GM19438 (cell line): Measurements from ENCODE around the gene RPS6KA2.

Source experiments
- ATAC-seq: cut with Tn5 transposase; IDR thresholded peaks from one replicate; pipeline ENCODE4 v1.9.1; 2021; ENCODE audit warnings: low read depth; ENCODE audit not compliant: unreplicated experiment

The RPS6KA2 gene

GRCh38 chr6:166460473-166461437 is 166.3 kb downstream of the RPS6KA2 start:
- ATAC-seq, result no peak

DNA sequence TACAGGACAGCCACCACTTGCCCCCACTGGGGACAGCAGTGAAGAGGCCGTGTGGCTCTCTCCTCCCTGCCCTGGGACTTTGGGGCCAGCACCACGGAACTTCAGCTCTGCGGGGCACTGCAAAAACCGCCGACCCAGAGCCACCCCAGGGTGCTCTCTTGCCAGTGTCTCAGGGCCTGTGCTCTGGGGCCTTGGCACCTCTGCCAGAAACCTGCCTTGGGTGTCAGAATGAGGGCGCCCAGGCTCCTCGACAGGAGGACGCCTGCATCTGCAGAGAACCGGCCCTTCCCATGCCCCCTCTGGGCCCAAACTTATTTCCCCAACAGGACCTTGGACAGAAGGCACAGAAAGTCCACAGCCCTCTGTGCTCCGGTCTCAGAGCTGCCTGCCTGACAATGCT is 167.1 kb downstream of the RPS6KA2 start:
- no peak for ATAC-seq

DNA sequence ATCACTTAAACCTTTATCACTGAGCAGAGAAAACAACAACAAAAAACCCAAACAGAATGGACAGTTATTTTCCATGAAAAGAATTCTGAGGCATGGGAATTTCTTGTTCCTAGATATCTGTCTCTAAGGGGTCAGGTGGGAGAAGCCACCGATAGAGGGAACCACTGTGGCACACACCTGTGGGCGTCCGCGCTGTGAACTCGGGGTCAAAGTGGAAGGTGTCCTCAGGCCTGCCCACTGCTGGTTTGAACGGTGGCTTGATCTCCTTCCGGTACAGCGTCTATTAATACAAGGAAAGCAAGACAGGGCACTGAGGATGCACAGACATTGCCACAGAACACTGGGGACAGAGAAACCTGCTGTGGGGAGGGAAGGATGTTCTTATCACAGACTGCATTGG is 167.8 kb downstream of the RPS6KA2 start:
- no peak for ATAC-seq

GRCh38 chr6:166456395-166457156 is 170.5 kb downstream of the RPS6KA2 start:
- ATAC-seq, result no peak

DNA sequence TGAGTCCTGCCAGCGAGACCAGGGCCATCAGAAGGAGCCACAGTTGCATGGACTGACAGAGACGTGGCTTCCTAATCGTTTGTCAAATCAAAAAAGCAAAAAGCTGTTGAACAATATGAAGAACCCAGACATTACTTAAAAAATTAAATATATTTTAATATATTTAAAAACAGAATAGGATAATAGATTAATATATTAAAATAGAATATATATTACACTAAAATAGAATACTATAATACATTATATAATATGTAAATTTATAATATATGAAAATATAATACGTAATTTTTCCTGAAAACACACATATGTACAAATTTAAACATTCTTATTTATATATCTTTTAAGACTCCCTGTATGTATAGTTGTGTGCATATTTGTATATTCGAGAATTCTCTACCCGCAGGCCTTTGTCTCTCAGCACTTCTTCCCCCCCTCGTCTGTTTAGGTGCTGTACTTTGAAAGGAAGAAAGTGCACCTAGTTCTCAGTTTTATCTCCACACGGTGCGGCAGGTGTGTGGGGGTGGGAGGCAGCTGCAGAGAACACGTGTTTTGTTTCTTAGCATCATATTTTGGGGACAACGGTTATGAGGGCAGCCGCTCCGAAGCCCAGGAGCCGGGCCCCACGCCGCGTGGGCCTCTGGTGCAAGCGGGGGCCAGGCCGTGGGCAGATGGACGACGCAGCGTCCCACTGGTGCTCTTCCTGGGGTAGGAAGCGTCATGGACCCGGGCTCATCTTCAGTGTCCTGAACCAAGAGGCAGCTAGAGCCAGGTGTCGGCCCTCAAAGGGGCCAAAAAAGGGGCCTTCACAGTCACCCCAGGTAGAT is 172.1 kb downstream of the RPS6KA2 start:
- no peak for ATAC-seq

- no peak for ATAC-seq
These were observed 173.4 kb downstream of the RPS6KA2 start for GRCh38 chr6:166453651-166454050.

GRCh38 chr6:166450167-166450873 is 176.7 kb downstream of the RPS6KA2 start:
- ATAC-seq, result no peak

GRCh38 chr6:166449641-166450040 is 177.4 kb downstream of the RPS6KA2 start:
- ATAC-seq, result no peak

DNA sequence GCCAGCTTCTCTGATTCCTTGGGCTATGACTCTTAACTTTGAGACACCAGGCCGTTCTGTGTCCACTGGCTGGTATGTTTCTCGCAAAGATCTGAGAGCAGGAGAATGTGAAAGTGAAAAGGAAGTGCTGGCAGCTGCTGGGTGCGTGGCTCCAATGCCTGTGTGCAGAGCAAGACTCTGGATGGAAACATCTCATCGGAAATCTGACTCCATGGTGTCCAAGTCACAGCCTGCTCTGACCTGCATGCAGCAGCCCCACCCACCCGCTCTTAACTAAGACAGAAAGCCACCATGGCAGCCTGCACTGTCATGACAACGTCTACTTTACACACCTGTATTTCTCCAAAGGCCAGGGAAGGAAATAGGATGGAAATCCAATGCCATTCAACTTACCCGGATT is 178.0 kb downstream of the RPS6KA2 start:
- ATAC-seq, result no peak

DNA sequence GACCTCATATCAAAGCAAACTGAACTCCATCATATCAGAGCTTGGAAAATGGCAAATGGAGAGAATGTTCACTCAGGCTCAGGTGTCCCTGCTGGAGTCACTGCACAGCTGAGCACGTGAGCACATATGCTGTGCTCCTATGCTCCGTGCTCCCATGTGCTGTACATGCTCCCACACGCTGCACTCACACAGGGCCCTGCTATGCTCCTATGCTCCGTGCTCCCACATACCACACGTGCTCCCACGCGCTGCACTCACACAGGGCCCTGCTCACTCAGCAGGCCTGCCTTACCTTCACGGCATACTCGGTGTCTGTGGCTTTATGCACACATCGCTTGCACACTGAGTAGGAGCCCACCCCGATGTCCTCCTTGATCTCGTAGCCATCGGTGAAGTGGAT is 178.6 kb downstream of the RPS6KA2 start:
- ATAC-seq, result no peak

DNA sequence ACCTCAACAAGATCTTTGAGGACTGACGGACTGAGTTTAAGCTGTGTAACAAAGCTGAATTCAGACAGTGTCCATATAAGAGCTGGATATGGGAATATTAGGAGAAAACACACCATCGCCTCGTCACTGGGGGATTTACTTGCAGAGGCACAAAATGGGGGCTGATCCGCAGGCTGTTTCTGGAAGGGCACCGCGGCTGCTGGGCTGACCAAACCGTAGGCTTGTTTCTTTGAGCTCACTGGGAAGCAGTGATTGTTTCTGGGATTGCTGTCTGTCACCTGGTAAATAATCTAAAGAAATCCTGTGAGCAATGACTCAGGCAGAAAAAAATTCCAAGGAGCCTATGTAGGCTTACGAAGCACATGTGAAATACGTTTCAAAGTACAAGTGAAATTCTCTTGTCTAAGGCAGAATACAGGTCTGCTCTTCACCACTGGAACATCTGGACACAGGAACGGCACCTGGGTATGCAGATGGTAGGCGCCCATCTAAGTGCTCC is 180.4 kb downstream of the RPS6KA2 start:
- no peak for ATAC-seq

GRCh38 chr6:166446146-166446545 is 180.9 kb downstream of the RPS6KA2 start:
- ATAC-seq, result no peak

GRCh38 chr6:166444446-166444845 is 182.6 kb downstream of the RPS6KA2 start:
- no peak for ATAC-seq

DNA sequence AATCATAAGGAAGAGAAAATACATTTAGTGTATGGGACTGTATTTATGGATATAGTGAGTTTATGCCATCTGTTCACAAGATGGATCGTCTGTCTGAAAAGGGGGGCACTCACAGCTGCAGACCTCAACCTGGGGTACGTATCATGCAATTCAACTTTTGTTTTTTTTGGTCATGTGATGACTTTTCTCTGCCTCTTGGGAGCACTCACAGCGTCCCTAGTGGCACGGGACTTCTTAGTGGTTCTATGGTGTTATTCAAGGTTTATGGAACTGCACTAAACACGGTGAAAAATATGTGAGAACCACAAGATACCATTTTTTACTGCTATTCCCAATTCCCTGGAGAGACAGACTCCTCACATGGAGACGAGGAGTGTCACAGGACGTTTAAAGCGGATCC is 183.9 kb downstream of the RPS6KA2 start:
- no peak for ATAC-seq

DNA sequence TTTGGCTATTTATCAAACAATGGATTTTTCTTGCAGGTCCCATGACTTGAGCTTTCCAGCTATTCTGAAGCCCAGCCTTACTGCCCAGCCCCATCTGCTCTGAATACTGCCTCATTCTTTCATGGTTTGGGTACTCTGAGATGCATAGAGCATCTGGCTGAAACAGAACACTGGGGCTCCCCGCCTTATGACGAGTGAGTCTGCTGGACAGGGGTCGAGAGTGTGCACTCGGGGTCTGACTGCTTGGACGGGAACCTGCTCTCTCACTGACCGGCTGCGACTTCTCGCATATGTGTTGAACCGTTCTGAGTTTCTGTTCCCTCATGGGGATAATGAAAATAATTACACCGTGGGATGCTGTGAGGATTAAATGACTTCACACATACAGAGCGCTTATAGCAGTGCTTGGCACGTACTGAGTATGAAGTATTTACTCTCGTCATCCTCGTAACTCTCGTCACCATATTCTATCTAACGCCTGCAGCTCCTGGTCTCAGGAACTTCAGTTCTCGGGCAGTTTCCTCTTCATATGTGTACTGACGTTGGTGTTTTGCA is 184.8 kb downstream of the RPS6KA2 start:
- ATAC-seq, result no peak

- ATAC-seq, result no peak
These were observed 185.5 kb downstream of the RPS6KA2 start for GRCh38 chr6:166441325-166442078.

GRCh38 chr6:166440729-166441128 is 186.3 kb downstream of the RPS6KA2 start:
- no peak for ATAC-seq

GRCh38 chr6:166440106-166440505 is 186.9 kb downstream of the RPS6KA2 start:
- ATAC-seq, result no peak
